GM21360 (cell line): ENCODE data around the gene ABHD2.
"Not testable (repeated sequence)": the region's sequence is repeated elsewhere in the genome, so short reads cannot be mapped to it uniquely, and the experiment has no call there.

Experiments used
- ATAC-seq: cut with Tn5 transposase; IDR thresholded peaks from one replicate; pipeline ENCODE4 v1.9.1; 2021; ENCODE audit warnings: mild to moderate bottlenecking, moderate library complexity; ENCODE audit not compliant: unreplicated experiment

Gene ABHD2

GRCh38 chr15:89217031-89217430, 128.8 kb downstream of the ABHD2 start:
- ATAC-seq, result no peak

DNA sequence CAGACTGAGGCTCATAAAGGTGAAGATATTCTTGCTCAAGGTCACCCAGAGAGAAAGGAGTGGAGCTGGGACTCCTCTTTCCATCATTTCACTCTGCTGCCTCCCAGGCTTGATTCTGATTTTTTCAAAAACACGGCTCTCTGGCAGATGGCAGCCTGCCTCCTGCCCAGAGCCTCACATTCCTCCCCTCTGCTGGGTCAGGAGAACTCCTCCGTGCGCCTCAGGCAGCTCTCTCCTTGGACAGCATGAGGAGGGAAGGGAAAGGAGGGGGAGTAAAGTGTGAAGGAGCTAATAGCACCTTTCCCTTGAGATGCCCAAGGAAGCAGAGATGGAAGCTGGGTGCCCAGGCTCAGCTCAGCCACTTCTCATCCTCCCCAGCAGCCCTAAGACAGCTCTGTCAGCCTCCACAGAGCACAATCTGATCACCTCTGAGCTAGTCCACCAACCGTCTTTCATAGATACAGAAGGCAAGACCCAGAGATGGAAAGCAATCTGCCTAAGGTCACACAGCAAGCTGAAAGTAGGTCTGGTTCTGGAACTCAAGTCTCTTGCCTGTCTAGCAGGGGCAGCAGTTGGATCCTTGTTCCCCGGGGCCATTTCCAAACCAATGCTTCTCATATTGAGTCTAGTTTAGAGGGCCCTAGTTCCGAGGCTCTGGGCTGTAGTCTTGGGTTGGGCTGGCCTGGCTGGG, 129.6 kb downstream of the ABHD2 start:
- ATAC-seq, result no peak

DNA sequence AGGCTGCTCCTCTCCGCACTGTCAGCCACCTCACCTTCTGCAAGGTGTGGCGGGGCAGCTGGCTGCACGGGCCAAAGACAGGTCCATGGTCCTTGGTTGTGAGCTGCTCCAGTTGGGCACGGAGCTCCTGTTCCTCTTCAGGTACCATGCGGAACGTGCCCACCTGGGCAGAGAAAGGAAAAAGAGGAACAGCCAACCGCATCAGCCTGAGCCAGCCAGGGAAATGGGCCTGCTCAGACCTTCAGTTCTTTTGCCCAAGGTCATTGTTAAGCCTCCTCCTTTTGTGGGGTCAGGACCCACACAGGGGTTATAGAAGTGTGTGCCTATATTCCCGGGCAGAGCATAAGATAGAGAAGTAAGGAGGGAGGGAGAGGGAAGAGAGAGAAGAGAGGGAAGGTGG, 130.3 kb downstream of the ABHD2 start:
- ATAC-seq, result no peak

DNA sequence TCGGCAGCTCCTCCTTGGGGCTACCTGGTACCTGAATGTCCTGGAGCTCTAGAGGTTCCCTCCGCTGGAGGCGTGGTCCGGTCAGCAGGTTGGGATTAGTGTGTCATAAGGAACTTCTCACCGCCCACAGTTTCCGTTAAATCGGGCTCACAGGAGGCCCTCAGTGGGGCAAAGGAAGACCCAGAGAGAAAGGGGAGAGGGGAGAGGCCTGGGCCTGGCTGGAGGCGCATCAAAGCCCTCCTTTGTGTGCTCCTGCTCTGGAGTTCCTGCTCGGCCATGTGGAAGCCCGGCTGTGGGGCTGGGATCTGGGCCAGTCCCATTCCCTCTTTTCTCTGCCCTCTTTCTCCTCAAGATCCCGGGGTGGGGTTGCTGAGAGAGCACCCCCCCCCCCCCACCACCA, 133.3 kb downstream of the ABHD2 start, which contains the start of gene RLBP1:
Gene RLBP1 (minus strand): TSS at position 37 of the 400 bp plus-strand sequence. CDS start 2,604 bp downstream, outside the sequence.
- ATAC-seq, result no peak

- ATAC-seq, result no peak
These were observed 137.3 kb downstream of the ABHD2 start for GRCh38 chr15:89225588-89225987.

- ATAC-seq, result no peak
These were observed 138.3 kb downstream of the ABHD2 start for GRCh38 chr15:89226359-89227221.

DNA sequence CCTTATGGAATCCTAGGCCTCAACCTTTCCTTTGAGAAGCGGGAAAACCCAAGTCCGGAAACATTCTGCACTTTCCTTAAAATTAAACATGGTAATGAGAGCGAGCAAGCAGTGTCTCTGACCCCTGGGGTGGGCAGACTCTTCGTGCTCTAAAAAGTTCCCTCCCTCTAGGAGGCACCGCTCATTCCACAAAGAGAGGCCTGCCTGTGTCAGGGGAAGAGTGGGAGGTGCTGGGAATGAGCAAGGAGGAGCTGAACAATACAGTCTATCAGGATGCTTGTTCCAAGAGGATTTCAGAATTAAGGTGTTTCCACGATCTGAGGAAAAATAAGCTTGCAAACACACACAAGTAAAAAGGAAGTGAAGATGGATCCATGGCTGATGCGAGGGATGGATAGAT, 139.2 kb downstream of the ABHD2 start:
- no peak for ATAC-seq

GRCh38 chr15:89230277-89230676, 142.0 kb downstream of the ABHD2 start:
- ATAC-seq, result no peak

- ATAC-seq, result no peak
These were observed 143.6 kb downstream of the ABHD2 start for GRCh38 chr15:89231832-89232231.

DNA sequence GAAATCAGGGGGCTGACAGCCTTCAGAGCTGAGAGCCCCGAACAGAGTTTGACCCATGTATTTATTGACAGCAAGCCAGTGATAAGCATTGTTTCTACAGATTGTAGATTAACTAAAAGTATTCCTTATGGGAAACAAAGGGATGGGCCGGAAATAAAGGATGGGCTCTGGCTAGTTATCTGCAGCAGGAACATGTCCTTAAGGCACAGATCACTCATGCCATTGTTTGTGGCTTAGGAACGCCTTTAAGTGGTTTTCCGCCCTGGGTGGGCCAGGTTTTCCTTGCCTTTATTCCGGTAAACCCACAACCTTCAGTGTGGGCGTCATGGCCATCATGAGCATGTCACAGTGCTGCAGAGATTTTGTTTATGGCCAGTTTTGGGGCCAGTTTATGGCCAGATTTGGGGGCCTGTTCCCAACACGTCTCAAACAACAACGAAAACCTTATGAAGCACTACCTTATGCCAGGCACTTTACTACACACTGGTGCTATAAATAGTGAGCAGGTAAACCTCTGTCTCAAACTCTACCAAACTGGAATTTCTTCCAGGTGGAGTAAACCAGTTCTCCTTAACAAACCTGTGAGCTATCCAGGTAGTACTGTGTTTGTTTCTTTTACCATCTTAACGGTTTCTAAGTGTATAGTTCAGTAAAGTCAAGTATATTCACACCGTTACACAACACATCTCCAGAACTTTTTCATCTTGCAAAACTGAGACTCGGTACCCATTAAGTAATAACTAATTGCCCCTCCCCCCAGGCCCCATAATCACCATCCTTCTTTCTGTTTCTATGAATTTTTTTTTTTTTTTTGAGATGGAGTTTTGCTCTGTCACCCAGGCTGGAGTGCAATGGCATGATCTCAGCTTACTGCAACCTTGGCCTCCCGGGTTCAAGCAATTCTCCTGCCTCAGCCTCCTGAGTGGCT, 151.9 kb downstream of the ABHD2 start:
- ATAC-seq, result not testable (repeated sequence)

DNA sequence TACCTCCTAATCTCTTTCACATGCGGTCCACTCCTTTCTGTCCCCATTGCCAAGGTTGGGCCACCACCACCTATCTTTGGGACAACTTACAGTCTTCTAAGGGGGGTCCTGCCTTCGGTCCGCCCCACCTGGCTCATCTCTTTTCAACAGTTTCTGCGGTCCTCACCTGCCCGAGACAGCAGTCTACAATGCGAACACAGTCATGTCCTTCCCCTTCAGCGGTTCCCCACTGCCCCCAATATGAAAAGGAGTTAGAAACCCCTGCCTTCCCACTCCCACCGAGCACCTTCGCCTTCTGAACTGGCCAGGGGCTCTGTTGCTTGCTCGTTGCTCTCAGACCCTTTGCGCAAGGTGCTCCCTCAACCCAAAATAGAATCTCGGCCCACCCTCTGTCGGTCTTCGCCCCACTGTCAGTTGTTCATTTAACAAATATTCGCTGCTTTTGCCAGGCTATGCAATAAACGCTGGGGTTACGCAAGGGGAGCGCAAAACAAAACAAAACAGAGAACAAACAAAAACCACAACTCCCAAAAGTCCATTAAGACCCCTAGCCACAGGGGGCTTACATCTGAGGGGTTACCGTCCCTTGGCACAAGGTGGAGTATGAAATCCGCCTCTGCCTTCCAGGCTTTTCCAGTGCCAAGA, 154.9 kb downstream of the ABHD2 start:
- no peak for ATAC-seq

DNA sequence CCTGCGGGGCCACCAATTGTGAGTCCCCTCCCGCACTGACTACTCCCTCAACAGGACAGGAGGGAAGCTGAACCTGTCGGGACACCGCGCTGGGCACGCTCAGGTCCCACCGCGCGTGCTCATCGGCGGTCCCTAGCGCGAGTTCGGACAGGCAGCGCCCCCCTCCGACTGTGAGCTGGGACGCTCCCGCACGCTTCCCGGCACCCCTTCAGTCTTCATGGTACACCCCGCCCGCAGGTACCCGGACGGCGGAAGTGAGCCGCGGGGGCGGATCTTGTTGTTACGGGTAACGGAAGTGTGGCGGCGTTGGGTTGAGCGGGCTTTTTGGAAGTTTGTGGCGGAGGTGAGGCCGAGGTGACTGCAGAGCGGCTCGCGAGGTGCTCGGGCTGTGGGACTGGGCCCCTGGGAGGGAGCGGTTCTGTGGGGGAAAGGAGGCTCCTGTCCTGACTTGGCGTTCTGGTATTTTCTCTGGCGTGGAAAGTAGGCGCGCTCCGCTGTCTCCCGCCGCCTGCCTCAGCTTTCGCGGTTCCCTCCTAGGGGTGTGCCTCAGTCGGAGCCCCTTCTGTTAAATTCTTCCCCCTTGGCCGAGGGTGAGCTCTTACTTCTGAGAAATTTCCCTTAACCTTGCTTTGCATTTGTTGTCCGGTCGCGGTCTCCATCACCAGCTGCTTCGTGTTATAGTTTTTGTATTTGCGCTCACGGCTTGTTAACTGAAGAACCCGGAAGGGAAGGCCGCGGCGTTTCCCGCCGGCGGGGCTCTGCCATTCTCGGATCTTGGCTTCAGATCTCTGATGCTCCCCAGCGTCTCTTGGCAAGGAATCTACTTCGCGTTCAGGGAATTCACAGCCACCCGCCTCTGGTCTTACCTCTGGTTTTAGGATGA, 155.7 kb downstream of the ABHD2 start, which contains the start of gene FANCI:
Gene FANCI (plus strand): TSS at position 289 of the 883 bp plus-strand sequence. CDS start 3,669 bp downstream, outside the sequence.
- ATAC-seq, result peak; percentile 90

- ATAC-seq, result no peak
These were observed 156.3 kb downstream of the ABHD2 start for GRCh38 chr15:89244574-89244903.

DNA sequence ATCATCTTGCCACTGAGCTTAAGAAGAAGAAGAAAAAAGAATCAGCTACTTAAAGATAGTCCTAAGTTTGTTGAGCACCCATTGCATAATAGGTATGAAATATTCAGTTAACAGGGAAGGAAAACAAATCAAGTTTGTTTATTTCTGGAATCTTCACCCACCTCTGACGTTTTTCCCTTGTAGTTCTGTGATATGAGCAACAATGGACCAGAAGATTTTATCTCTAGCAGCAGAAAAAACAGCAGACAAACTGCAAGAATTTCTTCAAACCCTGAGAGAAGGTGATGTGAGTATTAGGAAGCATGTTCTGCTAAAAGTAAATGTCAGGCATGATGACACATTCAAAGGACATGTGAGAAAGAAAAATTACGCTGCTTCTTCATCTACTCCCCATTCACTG, 159.2 kb downstream of the ABHD2 start:
- no peak for ATAC-seq

- ATAC-seq, result no peak
These were observed 160.3 kb downstream of the ABHD2 start for GRCh38 chr15:89248584-89248983.

DNA sequence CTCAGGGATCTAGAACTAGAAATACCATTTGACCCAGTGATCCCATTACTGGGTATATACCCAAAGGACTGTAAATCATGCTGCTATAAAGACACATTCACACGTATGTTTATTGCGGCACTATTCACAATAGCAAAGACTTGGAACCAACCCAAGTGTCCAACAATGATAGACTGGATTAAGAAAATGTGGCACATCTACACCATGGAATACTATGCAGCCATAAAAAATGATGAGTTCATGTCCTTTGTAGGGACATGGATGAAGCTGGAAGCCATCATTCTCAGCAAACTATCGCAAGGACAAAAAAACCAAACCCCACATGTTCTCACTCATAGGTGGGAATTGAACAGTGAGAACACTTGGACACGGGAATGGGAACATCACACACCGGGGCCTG, 161.9 kb downstream of the ABHD2 start:
- not testable (repeated sequence) for ATAC-seq
